GM19463 (cell line): ENCODE measurements around the gene SH3TC2.

Experiments
- ATAC-seq: cut with Tn5 transposase; IDR thresholded peaks from one replicate; pipeline ENCODE4 v1.9.1; 2021; ENCODE audit warnings: mild to moderate bottlenecking, moderate library complexity; ENCODE audit not compliant: unreplicated experiment

The SH3TC2 gene

GRCh38 chr5:149002761-149003689, 59.8 kb downstream of the SH3TC2 start:
- ATAC-seq, result no peak

- ATAC-seq, result no peak
Observed at GRCh38 chr5:149002053-149002452, 60.8 kb downstream of the SH3TC2 start.

GRCh38 chr5:149001162-149001561, 61.7 kb downstream of the SH3TC2 start:
- no peak for ATAC-seq

- no peak for ATAC-seq
Observed at GRCh38 chr5:148999741-149000140, 63.1 kb downstream of the SH3TC2 start.

- ATAC-seq, result no peak
Observed at GRCh38 chr5:148998174-148998797, 64.6 kb downstream of the SH3TC2 start.

- no peak for ATAC-seq
Observed at GRCh38 chr5:148996270-148996669, 66.6 kb downstream of the SH3TC2 start.

- no peak for ATAC-seq
Observed at GRCh38 chr5:148995791-148996190, 67.1 kb downstream of the SH3TC2 start.

GRCh38 chr5:148993283-148993936, 69.5 kb downstream of the SH3TC2 start:
- ATAC-seq, result no peak

- ATAC-seq, result no peak
Observed at GRCh38 chr5:148992265-148992664, 70.6 kb downstream of the SH3TC2 start.

GRCh38 chr5:148991566-148991965, 71.3 kb downstream of the SH3TC2 start:
- no peak for ATAC-seq

- ATAC-seq, result no peak
Observed at GRCh38 chr5:148990817-148991216, 72.0 kb downstream of the SH3TC2 start.

- ATAC-seq, result no peak
Observed at GRCh38 chr5:148989567-148989966, 73.3 kb downstream of the SH3TC2 start.

- ATAC-seq, result no peak
Observed at GRCh38 chr5:148988328-148988727, 74.5 kb downstream of the SH3TC2 start.

- ATAC-seq, result no peak
Observed at GRCh38 chr5:148986636-148987035, 76.2 kb downstream of the SH3TC2 start.

- ATAC-seq, result no peak
Observed at GRCh38 chr5:148984345-148984744, 78.5 kb downstream of the SH3TC2 start.

- ATAC-seq, result no peak
Observed at GRCh38 chr5:148981353-148981752, 81.5 kb downstream of the SH3TC2 start.

- ATAC-seq, result no peak
Observed at GRCh38 chr5:148980731-148981130, 82.1 kb downstream of the SH3TC2 start.

GRCh38 chr5:148979083-148979723, 83.7 kb downstream of the SH3TC2 start:
- ATAC-seq, result no peak

- no peak for ATAC-seq
Observed at GRCh38 chr5:148978370-148979082, 84.3 kb downstream of the SH3TC2 start.

GRCh38 chr5:148976569-148977381, 86.1 kb downstream of the SH3TC2 start:
- no peak for ATAC-seq
